Stimulated activated CD8-positive, alpha-beta memory T cell treated with anti-CD3 and anti-CD28 coated beads, Interleukin-15, amount 100 ng/mL, for 4 hours (primary cell): ENCODE measurements around the gene AREG.

Experiments
- DNase-seq, 2 donors: peaks; one replicate each; pipeline ENCODE4 v3.0.0-alpha.2; 2020; ENCODE audit warnings: low read depth in 2 of 2

Gene AREG

DNA sequence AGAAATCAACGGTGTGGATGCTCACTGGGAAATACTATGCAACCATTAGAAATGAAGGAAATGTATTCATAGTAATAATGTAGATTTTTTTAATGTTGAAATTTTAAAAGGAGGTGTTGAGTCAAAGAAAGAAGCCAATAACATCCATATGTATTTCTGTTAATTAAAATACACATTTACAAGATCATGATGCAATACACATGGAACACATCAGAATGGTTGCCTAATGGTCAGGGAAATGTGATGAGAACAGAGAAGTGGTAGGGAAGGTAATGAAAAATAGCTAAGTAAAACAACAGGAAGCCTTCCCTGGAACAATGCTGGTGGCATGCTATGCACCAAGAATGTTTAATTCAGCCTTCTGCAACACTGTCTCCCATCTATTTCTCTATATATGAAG is 18.2 kb downstream of the AREG start:
- DNase-seq: no peak

- no peak for DNase-seq
These were observed 19.4 kb downstream of the AREG start for GRCh38 chr4:74464291-74464690.

GRCh38 chr4:74466242-74466641 is 21.3 kb downstream of the AREG start:
- no peak for DNase-seq

GRCh38 chr4:74471264-74471663 is 26.3 kb downstream of the AREG start:
- DNase-seq: no peak

DNA sequence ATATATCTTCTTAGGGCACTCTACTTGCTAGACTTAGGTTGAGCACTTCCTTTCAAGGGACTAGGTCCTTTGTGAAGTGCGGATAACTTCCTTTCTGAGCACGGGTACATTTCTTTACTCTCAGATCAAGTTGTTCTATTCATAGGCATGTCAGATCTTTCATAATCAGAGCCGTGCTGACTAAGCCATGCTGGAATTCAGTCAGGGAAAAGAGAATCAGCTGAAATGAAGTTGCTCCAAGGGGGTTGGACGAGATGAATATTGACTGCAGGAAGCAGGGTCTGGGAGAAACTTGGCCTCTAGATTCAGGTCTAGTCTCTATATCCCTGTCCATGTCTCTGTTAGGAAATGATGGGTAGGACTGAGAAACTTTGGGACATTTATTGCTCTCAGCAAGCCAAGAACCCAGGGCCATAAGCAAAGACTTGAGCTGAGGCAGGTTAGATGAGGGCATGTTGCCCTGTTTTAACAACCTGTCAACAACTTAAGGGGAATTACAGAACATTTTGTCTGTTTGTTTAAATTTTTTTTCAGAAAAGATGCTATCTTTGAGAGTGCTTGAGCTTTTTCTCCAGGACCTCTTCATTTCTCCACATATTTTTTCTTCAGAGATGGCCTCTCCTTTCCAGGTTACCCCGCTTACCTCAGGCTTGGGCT is 28.3 kb downstream of the AREG start:
- DNase-seq: no peak

GRCh38 chr4:74474345-74475090 is 29.6 kb downstream of the AREG start:
- DNase-seq: no peak

DNA sequence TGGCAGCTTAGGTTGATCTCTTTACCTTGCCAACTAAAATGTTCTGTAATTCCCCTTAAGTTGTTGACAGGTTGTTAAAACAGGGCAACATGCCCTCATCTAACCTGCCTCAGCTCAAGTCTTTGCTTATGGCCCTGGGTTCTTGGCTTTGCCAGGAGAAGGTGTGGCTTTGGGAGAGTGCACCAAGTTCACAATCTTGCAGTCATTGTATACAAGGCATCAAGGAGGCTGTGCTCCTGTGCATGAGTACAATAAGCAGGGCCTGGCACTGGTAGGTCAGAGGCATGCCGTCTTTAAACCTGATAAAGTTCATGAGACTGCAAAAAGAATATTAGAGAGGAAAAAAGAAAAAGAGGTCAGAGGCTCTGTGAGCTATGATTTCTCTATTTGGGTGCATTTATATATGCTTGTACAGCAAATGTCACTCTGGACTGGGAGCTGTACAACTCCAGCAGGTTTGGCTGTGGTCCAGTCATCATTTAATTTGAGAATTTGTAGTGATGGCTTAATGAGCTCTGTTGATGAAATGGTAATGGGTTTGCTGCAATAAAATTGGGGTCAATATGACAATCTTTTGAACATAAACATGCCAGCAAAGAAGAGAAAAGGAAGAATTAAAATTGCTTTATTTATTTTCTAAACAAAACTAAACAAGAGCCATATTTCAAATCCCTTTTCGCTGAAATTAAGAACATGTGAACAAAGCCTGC is 30.3 kb downstream of the AREG start:
- no peak for DNase-seq

- DNase-seq: no peak
These were observed 31.0 kb downstream of the AREG start for GRCh38 chr4:74475946-74476345.

GRCh38 chr4:74479009-74479408 is 34.1 kb downstream of the AREG start:
- no peak for DNase-seq

GRCh38 chr4:74480267-74480666 is 35.3 kb downstream of the AREG start:
- DNase-seq: no peak

- DNase-seq: no peak
These were observed 37.1 kb downstream of the AREG start for GRCh38 chr4:74481891-74482609.

DNA sequence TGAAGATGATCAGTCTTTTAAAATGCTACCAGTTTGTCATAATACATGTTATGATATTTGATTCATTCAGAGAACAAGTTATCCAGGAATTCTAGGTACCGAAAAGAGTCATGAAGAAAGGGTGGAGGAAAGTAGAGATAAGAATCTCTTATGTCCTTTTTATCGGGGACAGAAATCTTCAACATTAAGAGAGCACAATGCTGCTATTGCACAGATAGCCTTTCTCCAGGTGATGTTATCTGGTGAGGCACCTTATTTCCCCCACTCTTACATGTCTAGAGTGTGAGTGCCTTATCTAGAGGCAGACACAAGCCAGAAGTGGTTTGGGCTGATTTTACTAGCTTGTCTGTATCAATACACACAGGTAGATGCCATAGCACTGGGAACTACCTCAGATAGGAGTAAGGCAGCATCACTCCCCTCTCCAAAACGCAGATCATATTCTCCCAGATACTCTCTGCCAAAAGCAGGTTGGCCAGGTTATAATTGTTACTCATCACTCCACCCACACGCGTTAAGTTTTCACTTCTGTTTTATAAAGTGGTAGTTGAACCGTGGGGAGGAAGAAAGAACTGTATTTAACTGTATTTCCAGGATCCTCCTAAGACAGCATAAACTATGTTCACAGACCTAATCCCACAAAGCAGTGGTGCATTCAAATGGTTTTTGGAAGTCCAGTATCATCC is 38.4 kb downstream of the AREG start:
- DNase-seq: no peak

GRCh38 chr4:74486905-74487304 is 42.0 kb downstream of the AREG start:
- no peak for DNase-seq

DNA sequence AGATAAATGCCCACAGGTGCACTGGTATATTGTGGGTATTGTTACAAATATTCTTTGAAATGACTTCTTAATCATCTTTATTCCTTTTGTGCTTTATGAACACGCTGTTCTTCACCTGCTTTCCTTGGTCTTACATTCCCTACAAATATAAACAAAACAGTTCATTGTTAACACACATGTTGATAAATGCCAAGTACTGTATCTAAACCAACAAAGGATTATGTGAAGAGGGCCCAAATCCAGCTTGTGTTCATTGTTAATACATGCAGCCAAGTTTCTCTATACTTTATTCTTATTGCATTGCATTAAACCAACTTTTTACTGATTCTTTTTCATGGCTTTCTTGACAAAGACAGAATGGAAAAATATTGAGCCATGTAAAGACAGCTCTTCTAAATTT is 42.8 kb downstream of the AREG start:
- DNase-seq: no peak

- no peak for DNase-seq
These were observed 45.8 kb downstream of the AREG start for GRCh38 chr4:74490736-74491135.

DNA sequence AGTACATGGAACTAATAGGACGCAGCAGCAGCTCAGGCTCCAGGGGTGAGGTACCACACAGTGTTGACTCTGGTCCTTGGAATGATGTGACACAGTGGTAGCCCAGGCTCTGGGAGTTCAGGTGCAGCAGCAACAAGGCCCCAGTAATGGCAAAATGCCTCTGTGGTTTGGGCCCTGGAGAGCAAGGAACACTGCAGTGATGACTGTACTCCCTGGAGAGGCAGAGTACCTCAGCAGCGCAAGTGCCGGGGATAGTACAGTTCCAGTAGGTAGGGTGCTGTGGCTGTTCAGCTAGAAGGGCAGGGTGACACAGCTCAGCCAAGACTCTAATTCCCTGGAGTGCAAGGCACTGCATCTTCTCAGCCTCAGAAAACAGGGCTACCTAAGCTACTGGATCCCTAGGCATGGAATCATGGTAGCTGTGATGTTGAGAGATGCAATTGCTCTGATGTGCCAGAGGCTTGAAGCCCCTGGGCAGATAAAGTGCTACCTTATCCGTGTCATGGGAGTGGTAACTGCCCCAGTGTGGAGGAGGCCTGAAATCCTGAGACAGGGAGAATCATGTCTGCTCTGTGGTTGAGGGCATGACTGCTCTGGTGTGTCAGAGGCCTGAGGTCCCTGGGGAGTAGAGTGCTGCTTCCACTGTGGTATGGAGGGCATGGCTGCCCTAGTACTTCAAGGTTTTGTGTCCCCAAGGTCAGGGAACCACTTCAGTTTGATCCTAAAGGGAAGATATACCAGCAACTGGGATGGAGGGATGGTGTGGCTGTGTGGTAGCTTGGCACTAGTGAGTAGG is 55.2 kb downstream of the AREG start:
- no peak for DNase-seq

DNA sequence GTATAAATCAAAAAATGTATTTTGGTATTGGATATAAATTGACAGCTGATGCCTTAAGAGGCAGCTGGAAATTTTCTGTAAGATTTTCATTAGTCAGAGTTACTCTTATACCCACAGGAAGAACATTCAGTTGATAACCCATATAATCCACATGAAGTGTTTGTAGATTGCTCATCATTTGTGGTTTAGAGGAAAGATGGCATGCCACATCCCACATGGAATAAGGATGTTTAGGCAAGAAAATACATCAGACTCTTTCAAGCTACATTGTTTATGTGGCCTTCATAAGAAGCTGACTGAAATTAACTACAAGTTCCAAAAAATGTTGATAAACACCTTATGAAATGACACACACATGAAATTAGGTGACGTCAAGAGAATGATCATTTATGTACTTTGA is 56.6 kb downstream of the AREG start:
- DNase-seq: no peak

DNA sequence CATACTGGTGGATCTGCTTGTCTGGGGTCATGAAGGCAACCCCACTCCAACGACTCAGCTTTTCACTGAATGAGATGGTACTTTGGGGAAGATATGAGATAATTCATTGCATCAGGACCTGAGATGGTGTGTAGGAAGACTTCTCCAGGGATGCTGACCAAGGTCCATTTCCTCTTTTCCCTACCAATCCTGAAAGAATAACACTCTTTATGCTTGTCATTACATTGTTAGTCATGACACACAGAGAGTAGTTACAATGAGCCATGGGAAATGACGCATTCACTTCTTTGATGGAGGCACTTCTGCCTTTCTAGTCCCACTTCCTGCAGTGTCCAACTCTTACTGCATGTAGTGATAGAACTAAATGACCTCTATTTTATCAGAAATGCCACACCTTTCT is 58.6 kb downstream of the AREG start:
- no peak for DNase-seq

GRCh38 chr4:74504212-74504611 is 59.3 kb downstream of the AREG start:
- DNase-seq: no peak
